Measurements from ENCODE around the gene GTF2IRD1. TPM values are rescaled to one million over a fixed set of nuclear protein-coding genes. Genes with fewer than 3 reads are reported as not detected.
"Not testable (repeated sequence)": the region's sequence is repeated elsewhere in the genome, so short reads cannot be mapped to it uniquely, and the experiment has no call there.

Gene GTF2IRD1
- total and polyA plus RNA-seq, 2 of the 4 experiments (the other 2 are of a cell fraction), result 4.1 to 21.9 TPM

DNA sequence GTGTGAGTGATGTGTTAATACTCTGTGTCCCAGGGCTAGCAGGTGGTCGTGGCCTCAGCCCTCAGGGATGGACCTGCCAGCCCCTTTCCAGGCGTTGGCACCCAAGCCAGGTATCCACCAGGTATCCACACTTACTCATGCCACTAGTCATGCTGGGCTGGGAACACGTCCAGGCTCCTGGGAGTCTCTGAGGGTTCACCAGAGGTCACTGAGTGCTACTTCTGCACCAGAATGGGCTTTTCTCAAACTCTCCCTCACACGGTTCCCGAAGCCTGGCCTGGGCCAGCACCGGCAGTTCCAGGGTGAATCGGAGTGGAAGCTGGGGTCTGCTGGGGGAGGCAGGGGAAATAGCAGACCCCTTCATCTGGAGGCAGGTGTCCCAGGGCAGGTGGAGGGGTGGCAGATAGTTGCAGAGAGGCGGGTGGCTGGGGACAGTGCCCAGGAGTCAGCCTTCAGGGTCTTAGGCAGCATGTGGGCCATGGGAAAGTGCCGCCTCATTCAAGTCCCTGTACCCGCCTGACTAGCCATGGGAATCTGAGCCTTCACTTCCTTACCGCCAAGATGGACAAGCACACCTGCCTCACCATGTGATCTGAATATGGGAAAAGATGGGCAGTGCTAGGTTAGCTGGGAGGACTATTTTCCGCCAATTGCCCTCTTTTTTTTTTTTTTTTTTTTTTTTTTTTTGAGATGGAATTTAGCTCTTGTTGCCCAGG lies 108.3 kb downstream of the GTF2IRD1 start:
- Histone ChIP-seq H3K36me3 (ENCODE audit: control insufficient read depth, insufficient read depth, low read length) (peaks cover 50% of the 10 kb centered on the region), H3K4me1 (ENCODE audit: control insufficient read depth, insufficient read depth, low read length) (no peaks in the 10 kb centered on the region), H2AK9ac (replicated peaks; ENCODE audit: low read depth, low read length, poor library complexity) (no peak overlapping the region), H3K4me3 (ENCODE audit: insufficient read depth, low read depth, low read length) (no peak overlapping the region), H2BK15ac (ENCODE audit: low read depth, low read length) (no peak overlapping the region), H2BK5ac (ENCODE audit: low read depth, low read length, poor library complexity, severe bottlenecking) (no peak overlapping the region), H3K4ac (ENCODE audit: low read depth, low read length) (no peak overlapping the region), H3K9ac (ENCODE audit: low read depth, low read length) (no peak overlapping the region), H2BK120ac (ENCODE audit: low read depth, low read length) (no peak overlapping the region), H2AK5ac (ENCODE audit: low read depth, low read length) (no peak overlapping the region), H3K23ac (ENCODE audit: low read depth, low read length) (no peak overlapping the region), H4K5ac (ENCODE audit: low read depth, low read length) (no peak overlapping the region), H3K14ac (replicated peaks; ENCODE audit: low read depth, low read length) (no peak overlapping the region), H4K20me1 (ENCODE audit: insufficient read depth, low read length) (no peaks in the 10 kb centered on the region), H3K79me1 (ENCODE audit: low read depth in 1 of 2, low read length in 2 of 2) (no peaks in the 10 kb centered on the region; a peak in 1 of 4 replicates), H4K8ac (ENCODE audit: low read depth in 2 of 2, low read length in 2 of 2) (no peak overlapping the region), H4K91ac (ENCODE audit: insufficient read depth, low read depth, low read length) (no peak overlapping the region), H2BK20ac (ENCODE audit: low read depth, low read length) (no peak overlapping the region), H3K56ac (ENCODE audit: extremely low read depth, insufficient read depth, low read length) (no peak overlapping the region), H3K27me3 (ENCODE audit: control insufficient read depth, insufficient read depth, low read length) (no peaks in the 10 kb centered on the region), H3K9me3 (ENCODE audit: control insufficient read depth, insufficient read depth, low read length) (no peaks in the 10 kb centered on the region), H3K27ac (ENCODE audit: insufficient read depth, low read length) (no peak overlapping the region), H3K18ac (ENCODE audit: low read depth, low read length) (no peak overlapping the region), H3K9me1 (ENCODE audit: insufficient read depth, low read length) (no peaks in the 10 kb centered on the region), H2AFZ (replicated peaks; ENCODE audit: low read length, poor library complexity) (no peak overlapping the region), H3K4me2 (ENCODE audit: low read depth, low read length) (no peak overlapping the region)
- intact Hi-C loops (cut with micrococcal nuclease) (loop anchor here (2.0 kb wide), 1 partner anchor 355 kb away; no protein-coding TSS in a partner anchor), dilution Hi-C loops (cut with HindIII; ENCODE audit: low sequenced_read_pairs, unreplicated experiment) (no loop called here), in situ Hi-C loops (cut with MboI; ENCODE audit: low sequenced_read_pairs) (loop anchor here (5.0 to 25.0 kb wide), 2 partner anchors 135 to 350 kb away; partner anchors contain the start of gene LAT2)
- ATAC-seq (ENCODE audit: low read depth), result no peak
- no peak for TF ChIP-seq FOS (IDR thresholded peaks at IDR 0.05; ENCODE audit: low read depth, low read length)
- no peak for TF ChIP-seq CEBPB (IDR thresholded peaks at IDR 0.05; ENCODE audit: low read depth, low read length)
- TF ChIP-seq SMC3 (IDR thresholded peaks at IDR 0.05; ENCODE audit: low read depth, low read length), result no peak
- no peak for TF ChIP-seq RAD21 (IDR thresholded peaks at IDR 0.05; ENCODE audit: low read length)
- no TSS peak for BruUV-seq (replicated peaks)
- ChIA-PET CTCF (no interaction called here), POLR2A (ENCODE audit: unreplicated experiment) (no interaction called here)
- WGBS, 2 experiments (ENCODE audit: extremely low coverage in 2 of 2, insufficient read length in 1 of 2), result 100% methylated on average over 3 of the region's 12 CpGs; no CpG with 5 or more reads in 1 of the 2 experiments
- no peak for DNase-seq

DNA sequence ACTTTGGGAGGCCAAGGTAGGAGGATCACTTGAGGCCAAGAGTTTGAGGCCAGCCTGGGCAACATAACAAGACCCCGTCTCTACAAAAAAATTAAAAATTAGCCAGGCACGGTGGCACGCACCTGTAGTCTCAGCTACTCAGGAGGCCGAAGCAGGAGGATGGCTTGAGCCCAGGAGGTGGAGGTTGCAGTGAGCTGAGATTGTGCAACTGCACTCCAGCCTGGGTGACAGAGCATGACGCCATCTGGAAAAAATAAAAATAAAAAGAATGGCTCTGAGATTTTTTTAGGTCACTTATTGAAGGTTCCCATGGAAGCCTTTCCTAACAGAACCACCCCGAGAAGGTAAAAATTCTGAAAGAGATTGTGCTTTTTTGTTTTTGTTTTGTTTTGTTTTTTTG lies 109.9 kb downstream of the GTF2IRD1 start:
- DNase-seq; H2AK5ac ChIP-seq (ENCODE audit: low read depth, low read length); H3K4me1 ChIP-seq (ENCODE audit: control insufficient read depth, insufficient read depth, low read length); H3K27me3 ChIP-seq (ENCODE audit: control insufficient read depth, insufficient read depth, low read length); H3K4me3 ChIP-seq (ENCODE audit: insufficient read depth, low read depth, low read length); H3K9me3 ChIP-seq (ENCODE audit: control insufficient read depth, insufficient read depth, low read length); H2AK9ac ChIP-seq (replicated peaks; ENCODE audit: low read depth, low read length, poor library complexity); POLR2A ChIA-PET (ENCODE audit: unreplicated experiment); H4K5ac ChIP-seq (ENCODE audit: low read depth, low read length); H4K8ac ChIP-seq (ENCODE audit: low read depth in 2 of 2, low read length in 2 of 2); H3K56ac ChIP-seq (ENCODE audit: extremely low read depth, insufficient read depth, low read length); H2AFZ ChIP-seq (replicated peaks; ENCODE audit: low read length, poor library complexity); H3K18ac ChIP-seq (ENCODE audit: low read depth, low read length); H3K4me2 ChIP-seq (ENCODE audit: low read depth, low read length); H4K91ac ChIP-seq (ENCODE audit: insufficient read depth, low read depth, low read length); H3K23ac ChIP-seq (ENCODE audit: low read depth, low read length); H2BK15ac ChIP-seq (ENCODE audit: low read depth, low read length); H4K20me1 ChIP-seq (ENCODE audit: insufficient read depth, low read length); H3K9ac ChIP-seq (ENCODE audit: low read depth, low read length); H2BK120ac ChIP-seq (ENCODE audit: low read depth, low read length); ATAC-seq (ENCODE audit: low read depth); H2BK5ac ChIP-seq (ENCODE audit: low read depth, low read length, poor library complexity, severe bottlenecking); CTCF ChIA-PET; BruUV-seq (replicated peaks); H3K9me1 ChIP-seq (ENCODE audit: insufficient read depth, low read length); H3K79me1 ChIP-seq (ENCODE audit: low read depth in 1 of 2, low read length in 2 of 2); H3K27ac ChIP-seq (ENCODE audit: insufficient read depth, low read length); H3K4ac ChIP-seq (ENCODE audit: low read depth, low read length); H2BK20ac ChIP-seq (ENCODE audit: low read depth, low read length); dilution Hi-C loops (cut with HindIII; ENCODE audit: low sequenced_read_pairs, unreplicated experiment); H3K14ac ChIP-seq (replicated peaks; ENCODE audit: low read depth, low read length): not testable (repeated sequence)
- in situ Hi-C loops (cut with MboI; ENCODE audit: low sequenced_read_pairs), result loop anchor here (5.0 to 25.0 kb wide), 2 partner anchors 136 to 351 kb away; partner anchors contain the start of gene LAT2
- intact Hi-C loops (cut with micrococcal nuclease), result loop anchor here (2.0 kb wide), 1 partner anchor 357 kb away; no protein-coding TSS in a partner anchor
- WGBS, 2 experiments (ENCODE audit: extremely low coverage in 2 of 2, insufficient read length in 1 of 2), result no CpG with 5 or more reads among the region's 6 CpGs
- peaks cover 37% of the 10 kb centered on the region for H3K36me3 ChIP-seq (ENCODE audit: control insufficient read depth, insufficient read depth, low read length)

All from IMR-90 (cell line).